ENCODE measurements around the gene ICOS. TPM values are rescaled to one million over a fixed set of nuclear protein-coding genes. Genes with fewer than 3 reads are reported as not detected.

Gene ICOS
- total and polyA plus RNA-seq, 2 of the 8 experiments (the other 6 are each of a cell fraction or from before 2014, with no cell fraction given): not detected

DNA sequence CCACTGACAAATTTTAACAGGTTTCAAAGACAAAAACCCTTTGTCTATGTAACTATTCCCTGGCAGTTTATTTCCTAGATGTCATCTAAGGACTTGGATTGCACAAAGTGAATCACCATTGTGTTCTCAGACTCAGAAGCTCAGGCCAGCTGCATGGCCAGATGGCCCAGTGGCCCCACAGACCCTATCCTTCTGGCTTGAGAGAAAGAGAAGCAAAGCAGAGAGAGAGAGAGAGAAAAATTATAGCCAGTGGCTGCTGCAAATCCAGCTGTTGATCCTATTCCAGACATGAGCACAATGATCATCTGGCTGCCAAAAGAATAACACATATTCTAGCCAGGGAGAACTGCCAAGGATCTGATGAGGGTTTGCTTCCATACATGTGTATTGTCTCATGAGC lies 43.2 kb upstream of the ICOS start:
- ChIA-PET POLR2A (ENCODE audit: partially characterized antibody) (no interaction called here), CTCF (ENCODE audit: partially characterized antibody) (no interaction called here)
- TF ChIP-seq KDM1A (IDR thresholded peaks at IDR 0.05; ENCODE audit: borderline replicate concordance, low read length): no peak
- TF ChIP-seq CTCF (IDR thresholded peaks at IDR 0.05; ENCODE audit: control extremely low read depth in 1 of 3, insufficient read depth in 1 of 3, low read depth in 1 of 3, low read length in 3 of 3): no peak
- no peak for TF ChIP-seq RXRA (IDR thresholded peaks at IDR 0.05; ENCODE audit: insufficient read depth, low read depth, low read length)
- no peak for TF ChIP-seq GTF2F1 (IDR thresholded peaks at IDR 0.05; ENCODE audit: borderline replicate concordance, low read depth, low read length)
- TF ChIP-seq EZH2 (IDR thresholded peaks at IDR 0.05; ENCODE audit: low read depth, low read length, severe bottlenecking): no peak
- TF ChIP-seq KDM5A (IDR thresholded peaks at IDR 0.05; ENCODE audit: low read length): no peak
- TF ChIP-seq SUZ12 (IDR thresholded peaks at IDR 0.05; ENCODE audit: low read length): no peak
- TF ChIP-seq YY1 (IDR thresholded peaks at IDR 0.05; ENCODE audit: low read depth, low read length): no peak
- no peak for TF ChIP-seq JUND (IDR thresholded peaks at IDR 0.05; ENCODE audit: low read length)
- TF ChIP-seq NANOG (IDR thresholded peaks at IDR 0.05; ENCODE audit: insufficient read depth, low read depth, low read length, poor library complexity, severe bottlenecking): no peak

More for the DNA sequence above, 43.2 kb upstream of the ICOS start:
- no peak overlapping the region for H4K8ac ChIP-seq (ENCODE audit: extremely low read depth, insufficient read depth, low read length)
- no peak overlapping the region for H3K27ac ChIP-seq (ENCODE audit: low read depth, low read length)
- no peak overlapping the region for H3K4me2 ChIP-seq (ENCODE audit: insufficient read depth in 1 of 2, low read depth in 2 of 2, low read length in 2 of 2)
- no peaks in the 10 kb centered on the region for H3K79me1 ChIP-seq (ENCODE audit: low read depth, low read length)
- no peak overlapping the region for H3K9ac ChIP-seq (replicated peaks in 1 of 4; ENCODE audit: extremely low read depth in 1 of 4, low read depth in 3 of 4, low read length in 3 of 4)
- no peak overlapping the region for H4K5ac ChIP-seq (ENCODE audit: insufficient read length, low read depth, low read length)
- DNase-seq (ENCODE audit: low read depth in 1 of 2, low spot score in 2 of 2) (no peak), FAIRE-seq (no peak)
- no peaks in the 10 kb centered on the region for H3K27me3 ChIP-seq (replicated peaks in 1 of 4; ENCODE audit: control insufficient read depth in 3 of 4, extremely low read depth in 1 of 4, insufficient read depth in 3 of 4, low read length in 3 of 4)
- no peak overlapping the region for H3K4me3 ChIP-seq (ENCODE audit: extremely low read depth in 1 of 4, insufficient read depth in 2 of 4, low read depth in 3 of 4, low read length in 4 of 4)
- no peak overlapping the region for H3K23ac ChIP-seq (ENCODE audit: insufficient read length)
- no peak overlapping the region for H2BK15ac ChIP-seq (ENCODE audit: low read length)
- no peaks in the 10 kb centered on the region for H3K79me2 ChIP-seq (ENCODE audit: control insufficient read depth in 1 of 2, insufficient read depth in 2 of 2, low read length in 2 of 2)
- no peaks in the 10 kb centered on the region for H4K20me1 ChIP-seq (replicated peaks in 1 of 2; ENCODE audit: control insufficient read depth in 1 of 2, insufficient read depth in 2 of 2, low read length in 2 of 2)
- no peak overlapping the region for H4K91ac ChIP-seq (replicated peaks; ENCODE audit: insufficient read length, low read length)
- no peaks in the 10 kb centered on the region for H3K23me2 ChIP-seq (ENCODE audit: low read depth, low read length)
- H2BK12ac ChIP-seq (ENCODE audit: low read depth, low read length): no peak overlapping the region
- no peak overlapping the region for H2BK20ac ChIP-seq (ENCODE audit: low read length)
- no peak overlapping the region for H2AK5ac ChIP-seq (ENCODE audit: low read depth, low read length)
- no peak overlapping the region for H2BK5ac ChIP-seq (ENCODE audit: low read depth, low read length)
- no peak overlapping the region for H2BK120ac ChIP-seq (replicated peaks; ENCODE audit: low read depth, low read length)
- H3K4ac ChIP-seq (replicated peaks; ENCODE audit: insufficient read length, low read depth, low read length): no peak overlapping the region
- no peak overlapping the region for H2AFZ ChIP-seq (ENCODE audit: low read length)
- H3K14ac ChIP-seq (ENCODE audit: insufficient read length): no peak overlapping the region
- H3K9me3 ChIP-seq (ENCODE audit: insufficient read depth in 2 of 2, low read depth in 1 of 2, low read length in 1 of 2): no peaks in the 10 kb centered on the region
- no peak overlapping the region for H3K18ac ChIP-seq (ENCODE audit: extremely low read depth, low read length)
- H3K56ac ChIP-seq (replicated peaks; ENCODE audit: insufficient read length, low read depth, low read length): no peak overlapping the region
- no peaks in the 10 kb centered on the region for H3K4me1 ChIP-seq (replicated peaks in 1 of 4; ENCODE audit: control insufficient read depth in 3 of 4, insufficient read depth in 4 of 4, low read length in 3 of 4)
- H3K36me3 ChIP-seq (ENCODE audit: control insufficient read depth in 2 of 4, insufficient read depth in 4 of 4, low read length in 3 of 4): no peaks in the 10 kb centered on the region

Data from H1 (cell line).